ENCODE results near the gene IL3RA. TPM values are rescaled to one million over a fixed set of nuclear protein-coding genes. Genes with fewer than 3 reads are reported as not detected.
A peak's percentile ranks its signal among the peaks of the same experiment; 100 is the strongest.
"Not testable (repeated sequence)": the region's sequence is repeated elsewhere in the genome, so short reads cannot be mapped to it uniquely, and the experiment has no call there.

Gene IL3RA
- polyA plus RNA-seq, 3 donors = 8.6 to 13.1 (median 11.0) TPM

GRCh38 chrX:1397001-1397400, 60.4 kb downstream of the IL3RA start:
- DNase-seq (ENCODE audit: low read depth in 3 of 3, low spot score in 2 of 3) = no peak

DNA sequence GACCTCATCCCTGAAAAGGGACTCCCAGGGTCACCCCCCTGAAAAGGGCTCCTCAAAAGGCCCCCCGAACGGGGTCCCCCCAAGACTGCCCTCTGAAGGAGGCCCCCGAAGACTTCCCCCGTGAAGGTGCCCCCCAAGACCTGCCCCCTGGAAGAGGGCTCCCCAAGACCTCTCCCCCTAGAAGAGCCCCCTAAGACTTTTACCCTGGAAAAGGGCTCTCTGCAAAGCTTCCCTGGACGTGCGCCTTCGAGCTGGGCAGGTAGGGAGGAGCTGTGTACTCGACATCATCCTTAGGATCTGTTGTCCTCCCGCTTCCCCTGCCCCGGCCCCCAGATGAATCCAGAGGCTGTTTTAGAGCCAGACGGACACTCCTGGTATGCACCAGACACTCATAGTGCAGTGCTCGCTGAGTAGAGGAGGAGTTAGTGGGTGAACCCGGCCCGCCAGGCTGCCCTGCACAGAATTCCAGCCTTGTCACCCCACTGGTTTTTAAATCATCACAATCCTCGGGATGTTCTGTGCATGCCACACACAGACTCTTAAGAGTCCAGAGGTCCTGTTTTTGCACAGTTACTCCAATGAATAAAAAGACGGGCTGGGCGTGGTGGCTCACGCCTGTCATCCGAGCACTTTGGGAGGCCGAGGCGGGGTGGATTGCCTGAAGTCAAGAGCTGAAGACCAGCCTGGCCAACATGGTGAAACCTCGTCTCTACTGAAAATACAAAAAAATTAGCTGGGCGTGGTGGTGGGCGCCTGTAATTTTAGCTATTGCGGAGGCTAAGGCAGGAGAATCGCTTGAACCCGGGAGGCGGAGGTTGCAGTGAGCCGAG, 61.1 kb downstream of the IL3RA start:
- no peak for DNase-seq (ENCODE audit: low read depth in 3 of 3, low spot score in 2 of 3)

DNA sequence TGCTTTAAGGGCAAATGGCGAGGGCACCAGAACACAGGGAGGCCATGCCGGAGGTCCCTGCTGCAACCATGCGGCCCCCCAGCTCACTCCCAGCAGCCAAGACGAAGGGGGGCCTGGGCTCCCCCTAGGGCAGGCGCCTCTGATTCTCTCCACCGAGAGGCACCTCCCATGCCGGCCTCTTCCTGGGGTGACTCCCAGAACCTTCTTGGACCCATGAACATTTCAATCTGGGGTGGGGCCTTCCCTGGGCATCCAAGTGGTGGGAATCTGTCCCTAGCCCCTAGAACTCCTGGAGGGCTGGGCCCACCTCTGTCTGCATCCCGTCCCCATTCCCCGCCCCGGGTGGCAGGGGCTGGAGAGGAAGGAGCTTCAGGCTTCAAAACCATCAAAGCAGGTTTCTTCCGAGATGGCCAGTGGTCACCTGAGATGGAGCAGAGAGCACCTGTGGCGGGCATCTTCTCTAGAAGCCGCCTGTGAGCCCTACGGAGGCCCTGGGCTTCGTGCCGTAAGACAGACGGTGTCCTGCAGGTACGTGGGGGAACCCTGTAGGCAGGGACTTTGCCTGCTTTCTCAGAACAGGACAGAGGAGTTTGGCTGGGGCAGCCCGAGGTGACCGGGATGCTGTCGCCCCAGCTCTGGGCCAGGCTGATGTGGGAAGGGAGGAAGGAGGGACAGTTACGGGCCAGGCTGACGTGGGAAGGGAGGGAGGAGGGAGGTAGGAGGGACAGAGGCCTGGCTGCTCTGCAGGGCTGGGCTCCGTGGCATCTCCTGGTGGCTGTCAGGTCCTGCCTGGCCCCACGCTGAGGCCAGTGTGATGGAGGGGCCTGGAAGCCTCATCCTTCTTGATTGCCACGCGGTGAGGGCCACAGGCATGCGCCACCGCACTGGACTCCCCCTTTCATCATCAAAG, 62.1 kb downstream of the IL3RA start:
- DNase-seq (ENCODE audit: low read depth in 3 of 3, low spot score in 2 of 3) = no peak

GRCh38 chrX:1400049-1400448, 63.5 kb downstream of the IL3RA start:
- no peak for DNase-seq (ENCODE audit: low read depth in 3 of 3, low spot score in 2 of 3)

DNA sequence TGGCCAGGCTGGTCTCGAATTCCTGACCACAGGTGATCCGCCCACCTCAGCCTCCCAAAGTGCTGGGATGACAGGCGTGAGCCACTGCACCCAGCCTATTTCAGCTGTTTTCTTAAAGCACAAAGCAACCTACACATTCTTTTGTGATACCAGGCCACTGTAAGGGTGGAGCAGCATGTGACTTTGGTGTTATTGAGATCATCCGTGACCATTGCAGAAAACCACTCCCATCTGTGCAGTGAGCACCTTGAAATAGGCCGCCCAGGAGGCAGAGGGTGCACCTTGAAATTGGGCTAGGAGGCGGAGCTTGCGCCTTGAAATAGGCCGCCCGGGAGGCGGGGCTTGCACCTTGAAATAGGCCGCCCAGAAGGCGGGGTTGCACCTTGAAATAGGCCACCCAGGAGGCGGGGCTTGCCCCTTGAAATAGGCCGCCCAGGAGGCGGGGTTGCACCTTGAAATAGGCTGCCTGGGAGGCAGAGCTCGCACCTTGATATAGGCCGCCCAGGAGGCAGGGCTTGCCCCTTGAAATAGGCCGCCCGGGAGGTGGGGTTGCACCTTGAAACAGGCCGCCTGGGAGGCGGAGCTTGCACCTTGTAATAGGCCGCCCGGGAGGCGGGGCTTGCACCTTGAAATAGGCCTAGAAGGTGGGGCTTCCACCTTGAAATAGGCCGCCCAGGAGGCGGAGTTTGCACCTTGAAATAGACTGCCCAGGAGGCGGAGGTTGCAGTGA, 64.3 kb downstream of the IL3RA start:
- no peak for DNase-seq (ENCODE audit: low read depth in 3 of 3, low spot score in 2 of 3)

GRCh38 chrX:1401611-1402430, 65.2 kb downstream of the IL3RA start:
- no peak for DNase-seq (ENCODE audit: low read depth in 3 of 3, low spot score in 2 of 3)

DNA sequence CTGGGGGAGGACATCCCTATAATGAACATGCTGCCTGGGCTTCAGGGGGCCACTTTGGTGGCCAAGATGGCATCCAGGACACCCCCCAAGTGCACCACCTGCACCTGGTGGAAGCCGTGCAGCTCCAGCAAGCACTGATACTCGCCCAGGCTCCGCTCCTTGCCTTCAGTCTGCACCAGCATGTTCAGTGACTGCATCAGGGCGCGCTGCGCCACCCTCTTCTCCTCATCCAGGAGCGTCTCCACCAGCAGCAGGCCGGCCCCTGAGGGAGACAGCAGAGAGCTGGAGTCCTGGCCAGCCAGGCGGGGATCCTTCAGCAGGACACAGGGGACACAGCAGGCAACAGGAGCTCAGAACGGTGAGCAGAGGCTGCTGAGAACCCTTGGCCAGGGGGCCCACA, 66.6 kb downstream of the IL3RA start:
- DNase-seq (ENCODE audit: low read depth in 3 of 3, low spot score in 2 of 3) = no peak

- not testable (repeated sequence) for DNase-seq (ENCODE audit: low read depth in 3 of 3, low spot score in 2 of 3)
Measured at GRCh38 chrX:1403867-1404266, 67.3 kb downstream of the IL3RA start.

GRCh38 chrX:1405769-1406168, 69.2 kb downstream of the IL3RA start:
- not testable (repeated sequence) for DNase-seq (ENCODE audit: low read depth in 3 of 3, low spot score in 2 of 3)

- no peak for DNase-seq (ENCODE audit: low read depth in 3 of 3, low spot score in 2 of 3)
Measured at GRCh38 chrX:1407035-1407434, 70.5 kb downstream of the IL3RA start.

GRCh38 chrX:1411326-1411725, 74.7 kb downstream of the IL3RA start:
- DNase-seq (ENCODE audit: low read depth in 3 of 3, low spot score in 2 of 3) = peak in 2 of 3 donors; percentile 10 to 41

DNA sequence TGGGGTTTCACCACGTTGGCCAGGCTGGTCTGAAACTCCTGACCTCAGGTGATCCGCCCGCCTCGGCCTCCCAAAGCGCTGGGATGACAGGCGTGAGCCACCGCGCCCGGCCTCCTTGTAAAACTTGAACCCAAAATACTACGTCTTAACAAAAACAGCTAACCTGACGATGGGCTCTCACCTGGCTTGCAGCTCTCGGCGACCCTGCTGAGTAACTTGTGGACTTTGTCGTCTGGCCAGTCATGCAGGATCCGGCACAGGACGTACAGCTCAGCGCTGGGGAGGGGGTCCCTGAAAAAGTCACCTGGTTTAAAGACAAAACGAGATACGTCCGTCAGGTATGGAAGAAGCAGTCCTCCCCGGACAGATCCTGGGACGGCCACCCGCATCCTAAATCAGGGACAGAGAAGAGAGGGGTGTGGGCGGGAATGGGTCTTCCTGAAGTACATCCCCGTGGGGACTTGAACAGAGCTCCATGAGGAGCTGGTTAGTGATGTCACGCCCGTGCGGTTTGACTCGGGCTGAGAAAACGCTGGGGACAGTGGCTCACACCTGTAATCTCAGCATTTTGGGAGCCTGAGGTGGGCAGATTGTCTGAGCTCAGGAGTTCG, 76.1 kb downstream of the IL3RA start:
- DNase-seq (ENCODE audit: low read depth in 3 of 3, low spot score in 2 of 3) = no peak

GRCh38 chrX:1416327-1416784, 79.8 kb downstream of the IL3RA start:
- DNase-seq (ENCODE audit: low read depth in 3 of 3, low spot score in 2 of 3) = no peak

- no peak for DNase-seq (ENCODE audit: low read depth in 3 of 3, low spot score in 2 of 3)
Measured at GRCh38 chrX:1416965-1417760, 80.6 kb downstream of the IL3RA start.

GRCh38 chrX:1417921-1418771, 81.6 kb downstream of the IL3RA start:
- no peak for DNase-seq (ENCODE audit: low read depth in 3 of 3, low spot score in 2 of 3)

- no peak for DNase-seq (ENCODE audit: low read depth in 3 of 3, low spot score in 2 of 3)
Measured at GRCh38 chrX:1418901-1419544, 82.4 kb downstream of the IL3RA start.

All from right renal cortex interstitium (tissue), 3 donors.